ENCODE measurements around the gene NIPAL3. TPM values are rescaled to one million over a fixed set of nuclear protein-coding genes. Genes with fewer than 3 reads are reported as not detected.
A peak's percentile ranks its signal among the peaks of the same experiment; 100 is the strongest.

The NIPAL3 gene
- total RNA-seq, 2 experiments from 2014 or later = 11.7 to 25.3 TPM

DNA sequence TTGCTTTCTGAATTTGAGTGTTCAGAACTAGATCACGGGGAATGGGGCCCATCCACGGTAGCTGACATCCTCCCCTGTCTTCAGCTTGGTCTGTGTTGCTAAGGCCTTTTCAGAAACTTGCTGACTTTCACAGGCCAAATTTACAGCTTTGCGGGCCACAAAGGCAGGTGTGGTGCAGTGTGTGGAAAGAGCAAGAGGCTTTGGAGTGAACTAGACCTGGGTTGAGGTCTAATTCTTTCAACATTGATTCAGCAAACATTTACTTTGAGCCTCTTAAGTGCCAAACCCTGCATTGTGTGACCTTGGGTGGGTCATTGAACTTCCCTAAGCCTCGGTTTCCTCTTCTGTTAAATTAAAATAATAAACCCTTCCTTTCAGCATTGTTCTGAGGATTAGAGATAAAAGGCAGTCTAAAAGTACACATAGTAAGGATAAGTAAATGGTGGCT, 26.3 kb upstream of the NIPAL3 start:
- H3K9me3 ChIP-seq (ENCODE audit: low read length) = no peaks in the 10 kb centered on the region
- no peak overlapping the region for H2AFZ ChIP-seq (ENCODE audit: low read length)
- intact Hi-C loops (cut with micrococcal nuclease; ENCODE audit: unreplicated experiment) = no loop called here
- ChIA-PET POLR2A (interaction anchor here (0.6 kb wide), 1 partner anchor 239 kb away, joined by 4 read pairs; no protein-coding TSS in a partner anchor), CTCF (ENCODE audit: unreplicated experiment) (no interaction called here)
- no peak for DNase-seq (ENCODE audit: low spot score)
- no peaks in the 10 kb centered on the region for H3K9me2 ChIP-seq (ENCODE audit: insufficient read depth, low read length)
- H4K20me1 ChIP-seq (ENCODE audit: insufficient read depth, low read length) = no peaks in the 10 kb centered on the region
- no peak overlapping the region for H3K27ac ChIP-seq (ENCODE audit: low read depth, low read length, poor library complexity, severe bottlenecking)
- no peak overlapping the region for H3K4me2 ChIP-seq (ENCODE audit: low read length)
- no TSS peak for BruUV-seq (replicated peaks)
- H3K4me3 ChIP-seq (ENCODE audit: low read depth, low read length, poor library complexity, severe bottlenecking) = no peak overlapping the region
- H3K36me3 ChIP-seq (ENCODE audit: insufficient read depth, low read length) = no peaks in the 10 kb centered on the region
- H3K4me1 ChIP-seq (ENCODE audit: insufficient read depth, low read length, poor library complexity, severe bottlenecking) = peaks cover 53% of the 10 kb centered on the region
- TF ChIP-seq, protein P1, sequence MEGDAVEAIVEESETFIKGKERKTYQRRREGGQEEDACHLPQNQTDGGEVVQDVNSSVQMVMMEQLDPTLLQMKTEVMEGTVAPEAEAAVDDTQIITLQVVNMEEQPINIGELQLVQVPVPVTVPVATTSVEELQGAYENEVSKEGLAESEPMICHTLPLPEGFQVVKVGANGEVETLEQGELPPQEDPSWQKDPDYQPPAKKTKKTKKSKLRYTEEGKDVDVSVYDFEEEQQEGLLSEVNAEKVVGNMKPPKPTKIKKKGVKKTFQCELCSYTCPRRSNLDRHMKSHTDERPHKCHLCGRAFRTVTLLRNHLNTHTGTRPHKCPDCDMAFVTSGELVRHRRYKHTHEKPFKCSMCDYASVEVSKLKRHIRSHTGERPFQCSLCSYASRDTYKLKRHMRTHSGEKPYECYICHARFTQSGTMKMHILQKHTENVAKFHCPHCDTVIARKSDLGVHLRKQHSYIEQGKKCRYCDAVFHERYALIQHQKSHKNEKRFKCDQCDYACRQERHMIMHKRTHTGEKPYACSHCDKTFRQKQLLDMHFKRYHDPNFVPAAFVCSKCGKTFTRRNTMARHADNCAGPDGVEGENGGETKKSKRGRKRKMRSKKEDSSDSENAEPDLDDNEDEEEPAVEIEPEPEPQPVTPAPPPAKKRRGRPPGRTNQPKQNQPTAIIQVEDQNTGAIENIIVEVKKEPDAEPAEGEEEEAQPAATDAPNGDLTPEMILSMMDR (conservative IDR thresholded peaks at IDR 0.05; ENCODE audit: low read length) = no peak
- TF ChIP-seq EZH2phosphoT487 (IDR thresholded peaks at IDR 0.05; ENCODE audit: borderline replicate concordance, low read depth, low read length) = no peak
- H3K79me2 ChIP-seq (ENCODE audit: insufficient read depth, low read depth, low read length) = no peaks in the 10 kb centered on the region

GRCh38 chr1:24390924-24391782, 24.4 kb upstream of the NIPAL3 start:
- no peaks in the 10 kb centered on the region for H4K20me1 ChIP-seq (ENCODE audit: insufficient read depth, low read length)
- H3K4me3 ChIP-seq (ENCODE audit: low read depth, low read length, poor library complexity, severe bottlenecking) = peak overlapping the region; percentile 58
- H3K9me2 ChIP-seq (ENCODE audit: insufficient read depth, low read length) = no peaks in the 10 kb centered on the region
- POLR2A ChIA-PET = interaction anchor here (0.6 to 4.3 kb wide), 7 partner anchors 18 to 203 kb away, joined by 3 to 45 read pairs (median 7); no protein-coding TSS in a partner anchor
- CTCF ChIA-PET (ENCODE audit: unreplicated experiment) = interaction anchor here (0.6 to 4.3 kb wide), 9 partner anchors 186 to 257 kb away, joined by 3 to 37 read pairs (median 4); no protein-coding TSS in a partner anchor
- H3K4me1 ChIP-seq (ENCODE audit: insufficient read depth, low read length, poor library complexity, severe bottlenecking) = peaks cover 49% of the 10 kb centered on the region
- peak overlapping the region; percentile 93 for H2AFZ ChIP-seq (ENCODE audit: low read length)
- H3K4me2 ChIP-seq (ENCODE audit: low read length) = peak overlapping the region; percentile 86
- H3K79me2 ChIP-seq (ENCODE audit: insufficient read depth, low read depth, low read length) = no peaks in the 10 kb centered on the region
- peak; percentile 89 for DNase-seq (ENCODE audit: low spot score)
- BruUV-seq (replicated peaks) = TSS peak; percentile 46
- H3K36me3 ChIP-seq (ENCODE audit: insufficient read depth, low read length) = no peaks in the 10 kb centered on the region
- H3K9me3 ChIP-seq (ENCODE audit: low read length) = no peaks in the 10 kb centered on the region
- TF ChIP-seq, protein P1 (conservative IDR thresholded peaks at IDR 0.05; ENCODE audit: low read length) = peak; percentile 100
- TF ChIP-seq EZH2phosphoT487 (IDR thresholded peaks at IDR 0.05; ENCODE audit: borderline replicate concordance, low read depth, low read length) = no peak
- peak overlapping the region; percentile 88 for H3K27ac ChIP-seq (ENCODE audit: low read depth, low read length, poor library complexity, severe bottlenecking)
- intact Hi-C loops (cut with micrococcal nuclease; ENCODE audit: unreplicated experiment) = loop anchor here (1.0 kb wide), 2 partner anchors 192 to 241 kb away; no protein-coding TSS in a partner anchor
